ENCODE measurements around the gene CXCL3.
"Not testable (repeated sequence)": the region's sequence is repeated elsewhere in the genome, so short reads cannot be mapped to it uniquely, and the experiment has no call there.

Gene CXCL3

DNA sequence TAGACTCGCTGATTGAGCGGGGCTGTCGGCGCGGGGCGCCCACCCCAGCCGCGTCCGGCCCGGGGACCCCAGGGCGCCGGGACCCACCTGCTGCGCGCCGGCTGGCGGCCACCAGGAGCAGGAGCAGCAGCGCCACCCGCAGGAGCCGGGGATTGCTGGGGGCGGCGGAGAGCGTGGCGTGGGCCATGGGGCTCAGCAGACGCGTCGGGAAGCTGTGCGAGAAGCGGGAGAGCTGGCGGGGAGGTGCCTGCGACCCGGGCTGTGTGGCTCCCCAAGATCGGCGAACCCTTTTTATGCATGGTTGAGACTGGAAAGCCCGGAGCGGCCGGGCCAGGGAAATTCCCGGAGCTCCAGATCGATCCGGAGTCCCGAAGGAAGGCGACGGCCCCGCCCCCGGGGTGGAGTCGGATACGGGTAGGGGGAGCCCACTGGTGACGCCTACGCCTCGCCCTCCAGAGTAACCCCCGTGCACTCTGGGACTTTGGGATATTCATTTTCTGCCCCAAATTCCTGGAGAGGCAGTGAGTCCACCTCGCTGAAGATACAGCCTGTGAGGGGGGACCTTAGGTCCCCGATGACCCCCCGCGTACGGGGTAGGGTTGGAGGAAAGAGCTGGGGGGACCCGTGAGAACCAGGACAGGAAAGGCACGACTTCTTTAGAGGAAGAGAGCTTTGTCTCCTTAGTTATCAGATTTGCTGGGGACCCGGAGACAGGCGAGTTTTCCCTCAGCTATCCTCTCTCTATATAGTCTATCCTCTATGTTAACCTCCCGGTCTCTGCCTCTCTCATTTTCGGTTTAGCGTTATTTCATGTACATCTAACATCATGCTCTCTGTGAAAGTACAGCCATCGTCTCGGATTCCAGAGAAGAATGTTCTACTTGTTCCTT is at the start of gene CXCL3:
CXCL3 (minus strand) TSS at position 265 of the 890 bp plus-strand sequence; CDS start at position 187, 78 bp downstream.
- peak within 1 kb of the TSS in 20 of 21 experiments; percentile 0 to 79 (median 59) for H3K27ac ChIP-seq

GRCh38 chr4:74087481-74087880 is 49.0 kb upstream of the CXCL3 start:
- Histone ChIP-seq H3K4me3 (no peak overlapping the region), H3K27ac (no peak overlapping the region)

More for the DNA sequence above, at the start of gene CXCL3:
- H3K4me3 ChIP-seq: peak within 1 kb of the TSS; percentile 44 to 53 (median 50)

DNA sequence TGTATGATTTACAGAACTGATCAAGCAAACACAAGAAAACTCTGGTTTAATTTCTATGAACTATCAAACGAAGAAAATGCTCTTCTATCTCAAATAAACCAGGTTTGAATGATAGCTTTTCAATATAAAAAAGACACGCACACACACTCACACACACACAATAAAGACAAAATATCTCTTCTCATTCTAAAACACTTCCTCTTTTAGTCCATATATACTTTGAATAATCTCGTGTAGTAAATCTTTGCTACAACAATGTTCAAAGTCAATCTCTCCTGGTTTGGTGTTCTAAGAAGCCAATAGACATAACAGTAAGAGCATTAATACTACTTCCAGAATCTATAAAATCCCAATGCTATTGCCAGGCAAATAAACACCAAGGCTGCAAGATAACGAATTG is 47.2 kb upstream of the CXCL3 start:
- no peak overlapping the region for H3K4me3 ChIP-seq
- H3K27ac ChIP-seq: no peak overlapping the region

GRCh38 chr4:74084984-74085383 is 46.5 kb upstream of the CXCL3 start:
- Histone ChIP-seq H3K4me3 (no peak overlapping the region), H3K27ac (no peak overlapping the region)

- no peak overlapping the region for H3K4me3 ChIP-seq
Observed at GRCh38 chr4:74083546-74083945, 45.1 kb upstream of the CXCL3 start.

DNA sequence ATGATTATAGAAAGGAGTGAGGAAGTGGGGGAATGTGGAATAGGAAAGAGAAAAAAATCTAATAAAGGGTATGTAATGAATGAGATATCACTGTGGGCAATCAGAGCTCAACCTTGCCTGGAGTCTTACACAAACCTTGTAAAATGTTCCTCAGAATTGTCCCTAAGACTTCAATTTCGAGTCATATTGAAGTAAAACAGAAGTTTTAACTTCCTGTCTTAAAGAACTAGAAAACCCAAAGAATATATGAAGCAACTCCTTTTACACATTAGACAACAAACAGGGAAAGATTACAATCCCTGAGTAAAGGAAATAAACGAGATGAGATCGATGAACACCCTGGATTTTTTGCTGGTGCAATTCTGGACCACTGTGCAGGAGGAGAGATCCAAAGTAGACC is 42.5 kb upstream of the CXCL3 start:
- Histone ChIP-seq H3K4me3 (no peak overlapping the region), H3K27ac (no peak overlapping the region)

More at GRCh38 chr4:74083546-74083945, 45.1 kb upstream of the CXCL3 start:
- H3K27ac ChIP-seq: no peak overlapping the region

DNA sequence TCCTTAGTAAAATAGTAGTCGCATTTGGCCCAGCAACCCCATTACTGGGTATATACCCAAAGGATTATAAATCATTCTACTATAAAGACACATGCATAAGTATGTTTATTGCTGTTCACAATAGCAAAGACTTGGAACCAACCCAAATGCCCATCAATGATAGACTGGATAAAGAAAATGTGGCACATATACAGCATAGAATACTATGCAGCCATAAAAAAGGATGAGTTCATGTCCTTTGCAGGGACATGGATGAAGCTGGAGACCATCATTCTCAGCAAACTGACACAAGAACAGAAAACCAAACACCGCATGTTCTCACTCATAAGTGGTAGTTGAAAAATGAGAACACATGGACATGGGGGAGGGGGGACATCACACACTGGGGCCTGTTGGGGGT is 41.9 kb upstream of the CXCL3 start:
- not testable (repeated sequence) for H3K27ac ChIP-seq, H3K4me3 ChIP-seq

GRCh38 chr4:74079024-74079423 is 40.5 kb upstream of the CXCL3 start:
- not testable (repeated sequence) for H3K4me3 ChIP-seq, H3K27ac ChIP-seq

GRCh38 chr4:74073358-74073757 is 34.9 kb upstream of the CXCL3 start:
- H3K4me3 ChIP-seq: no peak overlapping the region
- H3K27ac ChIP-seq: no peak overlapping the region

- Histone ChIP-seq H3K27ac (no peak overlapping the region), H3K4me3 (no peak overlapping the region)
Observed at GRCh38 chr4:74072739-74073138, 34.2 kb upstream of the CXCL3 start.

GRCh38 chr4:74067586-74067985 is 29.1 kb upstream of the CXCL3 start:
- no peak overlapping the region for H3K27ac ChIP-seq
- no peak overlapping the region for H3K4me3 ChIP-seq

- Histone ChIP-seq H3K4me3 (no peak overlapping the region), H3K27ac (no peak overlapping the region)
Observed at GRCh38 chr4:74066232-74066631, 27.7 kb upstream of the CXCL3 start.

- no peak overlapping the region for H3K4me3 ChIP-seq
- no peak overlapping the region for H3K27ac ChIP-seq
Observed at GRCh38 chr4:74065115-74065642, 26.7 kb upstream of the CXCL3 start.

DNA sequence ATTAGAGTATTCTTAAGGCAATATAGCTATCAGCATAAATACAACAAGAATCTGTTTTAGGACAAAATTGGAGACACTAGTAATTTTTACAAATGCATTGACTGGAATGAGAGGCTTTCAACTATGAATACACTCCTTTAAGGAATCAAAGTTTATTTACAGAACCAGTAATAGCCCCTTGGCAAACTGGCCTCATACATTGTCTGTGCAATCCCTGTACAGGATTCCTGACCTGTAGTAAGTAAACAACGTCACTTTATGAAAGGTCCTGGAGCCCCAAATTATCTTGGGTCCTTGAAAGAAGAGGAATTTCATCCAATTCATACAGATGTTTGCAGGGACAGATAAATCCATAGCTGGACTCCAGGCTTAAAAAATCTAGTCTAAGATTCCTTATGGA is 25.4 kb upstream of the CXCL3 start:
- H3K27ac ChIP-seq: no peak overlapping the region
- H3K4me3 ChIP-seq: no peak overlapping the region

DNA sequence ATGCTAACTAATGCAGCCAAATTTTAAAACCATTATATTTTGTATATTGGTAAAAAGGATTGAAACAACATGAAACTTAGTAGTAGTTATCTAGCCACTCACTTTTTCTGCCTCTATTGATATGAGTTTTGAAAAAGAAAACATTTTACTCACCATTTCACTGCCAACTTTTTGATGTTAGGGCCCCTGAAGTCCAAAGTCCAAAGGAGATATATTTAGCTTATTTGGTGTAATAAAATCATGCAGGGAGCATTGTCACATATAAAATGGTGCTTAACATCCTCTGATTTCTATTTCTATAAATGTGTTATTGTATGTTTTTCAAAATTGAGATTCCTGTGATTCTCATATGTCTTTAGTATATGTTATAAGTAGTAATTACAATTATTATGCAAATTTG is 24.5 kb upstream of the CXCL3 start:
- Histone ChIP-seq H3K27ac (no peak overlapping the region), H3K4me3 (no peak overlapping the region)

DNA sequence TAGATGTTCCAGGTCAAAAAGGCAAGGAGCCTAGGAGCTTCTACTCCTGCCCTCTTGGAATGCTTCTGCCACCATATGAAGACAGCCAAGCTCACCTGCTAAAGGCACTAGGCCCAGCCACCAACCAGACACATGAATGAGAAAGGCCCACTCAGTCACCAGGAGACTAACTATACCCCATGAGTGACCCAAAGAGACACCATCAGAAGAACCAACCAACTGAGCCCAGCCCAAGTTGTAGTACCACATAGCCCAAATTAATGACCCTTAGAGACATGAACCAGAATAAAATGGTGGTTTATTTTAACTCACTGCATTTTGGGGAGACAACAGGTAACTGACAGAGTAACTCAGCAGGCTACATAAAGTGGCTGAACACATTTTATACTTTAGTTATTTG is 22.9 kb upstream of the CXCL3 start:
- Histone ChIP-seq H3K27ac (no peak overlapping the region), H3K4me3 (no peak overlapping the region)

DNA sequence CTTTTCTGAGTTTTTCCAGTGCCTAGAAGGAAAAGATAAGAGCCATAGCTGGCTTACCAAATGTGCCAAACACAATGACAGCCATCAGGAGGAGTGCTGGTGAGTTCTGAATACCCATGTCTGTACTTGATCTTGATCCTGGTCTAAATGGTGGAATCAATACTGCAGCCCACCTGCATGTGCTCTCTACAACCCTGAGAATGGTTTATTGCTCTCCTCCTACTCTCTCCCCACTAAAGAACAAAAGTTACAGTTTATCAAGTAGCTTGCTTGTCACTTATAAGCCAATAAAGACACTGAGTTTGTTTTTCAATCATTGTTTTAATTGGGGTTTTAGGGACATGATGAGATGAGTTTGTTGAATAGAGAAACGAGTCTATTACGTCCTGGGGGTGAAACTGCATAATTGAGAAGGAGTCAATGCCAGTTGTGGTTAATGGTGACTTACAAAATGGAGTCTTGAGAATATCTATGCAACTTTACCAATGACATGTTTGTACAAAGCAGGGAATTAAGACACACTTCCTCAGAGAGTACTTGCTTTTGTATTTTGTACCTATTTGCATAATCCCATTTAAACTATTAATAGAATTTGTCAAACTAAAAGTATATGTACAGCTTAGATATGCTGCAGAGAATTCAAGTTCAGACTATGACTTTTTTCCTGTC is 20.8 kb upstream of the CXCL3 start:
- H3K4me3 ChIP-seq: no peak overlapping the region
- H3K27ac ChIP-seq: no peak overlapping the region

DNA sequence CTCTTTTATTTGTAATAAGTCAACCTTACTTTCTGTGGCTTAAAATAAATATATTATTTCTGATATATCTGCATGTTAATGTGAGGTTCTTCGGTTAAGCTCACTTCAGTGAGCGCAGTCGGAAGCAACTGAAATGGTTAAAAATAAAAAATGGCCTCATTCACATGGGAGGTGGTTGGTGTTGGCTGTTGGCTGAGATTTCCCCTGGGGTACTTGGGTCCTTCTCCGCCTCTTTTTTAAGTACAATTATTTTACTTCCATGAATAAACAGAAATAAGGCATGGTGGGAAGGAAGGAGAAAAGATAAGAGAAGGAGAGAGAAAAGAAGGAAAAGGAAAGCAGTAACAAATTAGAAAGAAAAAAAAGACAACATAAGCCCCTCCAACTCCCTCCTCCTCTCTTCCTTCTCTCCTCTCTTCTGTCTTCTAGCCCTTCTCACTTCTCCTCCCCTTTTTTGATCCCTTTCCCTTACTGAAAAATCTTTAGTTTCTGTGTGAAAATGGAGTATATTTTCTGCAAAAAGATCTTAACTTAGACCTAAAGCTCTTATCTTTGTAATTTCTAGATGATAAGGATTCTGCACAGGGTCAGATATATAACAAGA is 19.7 kb upstream of the CXCL3 start:
- no peak overlapping the region for H3K27ac ChIP-seq
- H3K4me3 ChIP-seq: no peak overlapping the region

- Histone ChIP-seq H3K27ac (no peak overlapping the region), H3K4me3 (no peak overlapping the region)
Observed at GRCh38 chr4:74057588-74057987, 19.1 kb upstream of the CXCL3 start.

DNA sequence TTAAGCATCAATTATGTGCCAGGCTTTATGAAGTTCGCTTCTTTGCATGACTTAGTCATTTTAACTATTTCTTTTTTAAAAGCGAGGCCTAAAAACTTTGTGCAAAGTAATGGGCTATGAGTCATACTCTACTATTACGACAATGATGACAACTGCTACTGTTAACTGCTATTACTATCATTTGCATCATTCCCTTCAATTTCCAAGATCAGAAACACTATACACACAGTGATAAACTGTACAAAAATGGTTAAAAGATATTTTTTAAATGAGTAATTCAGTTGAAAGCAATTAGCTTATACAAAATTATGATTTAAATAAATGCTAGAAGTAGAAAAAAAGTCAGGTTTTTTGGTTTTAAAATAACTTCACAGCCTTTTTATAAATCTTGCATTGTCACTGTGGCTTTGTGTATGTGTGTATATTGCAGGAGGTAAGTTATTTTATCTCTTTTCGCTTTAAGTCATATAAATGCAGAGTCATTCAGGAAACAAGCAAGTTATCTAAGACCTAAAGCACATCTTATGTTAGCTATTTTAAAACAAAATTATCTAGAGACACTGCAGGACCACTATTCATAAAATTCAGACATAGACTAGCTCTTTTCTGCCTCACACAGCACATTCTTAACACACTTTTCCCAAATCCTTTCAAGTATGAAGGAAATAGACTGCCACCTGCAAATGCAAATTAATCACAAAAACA is 18.5 kb upstream of the CXCL3 start:
- Histone ChIP-seq H3K27ac (no peak overlapping the region), H3K4me3 (no peak overlapping the region)
